GM18505 (cell line): Measurements from ENCODE around the gene NTN3.

Source experiments
- ATAC-seq: cut with Tn5 transposase; IDR thresholded peaks from one replicate; pipeline ENCODE4 v1.9.1; 2021; ENCODE audit not compliant: unreplicated experiment
- POLR2A ChIP-seq: IDR thresholded peaks from 4 replicates; pipeline ENCODE4 v1.6.1; 2011; ENCODE audit warnings: borderline replicate concordance; ENCODE audit not compliant: insufficient read depth, insufficient read length; ENCODE audit errors: extremely low read depth

The NTN3 gene

DNA sequence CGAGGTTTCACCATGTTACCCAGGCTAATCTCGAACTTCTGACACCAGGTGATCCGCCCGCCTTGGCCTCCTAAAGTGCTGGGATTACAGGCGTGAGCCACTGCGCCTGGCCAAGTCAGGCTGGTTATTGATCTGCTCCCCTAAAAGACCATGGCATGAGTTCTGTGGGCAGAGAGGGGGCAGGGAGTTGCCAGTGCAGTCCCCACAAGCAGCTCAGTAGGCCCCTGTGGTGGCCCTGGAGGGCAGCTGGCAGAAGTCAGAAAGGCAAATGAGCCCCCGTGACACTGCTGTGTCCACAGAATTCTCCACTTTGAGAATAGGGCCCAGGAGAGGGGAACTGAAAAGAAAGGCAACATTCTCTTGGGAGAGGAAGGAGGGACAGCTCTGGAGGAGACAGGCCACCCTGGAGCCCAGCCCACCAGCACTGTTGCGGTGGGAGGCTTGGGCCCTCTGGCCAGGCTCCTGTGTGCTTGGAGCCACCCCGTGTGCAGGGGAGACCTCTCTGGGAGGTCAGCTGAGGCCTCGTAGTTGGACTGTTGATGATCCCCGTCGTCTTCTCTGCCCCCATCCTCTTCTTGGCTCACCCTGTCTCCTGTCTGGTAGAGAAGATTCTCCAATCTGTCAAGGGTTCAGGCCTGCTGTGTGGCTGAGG, 47.0 kb downstream of the NTN3 start:
- no peak for ATAC-seq
- no peak for TF ChIP-seq POLR2A

- no peak for ATAC-seq
- no peak for TF ChIP-seq POLR2A
Measured at GRCh38 chr16:2518823-2519710, 48.0 kb downstream of the NTN3 start.

- no peak for ATAC-seq
- no peak for TF ChIP-seq POLR2A
Measured at GRCh38 chr16:2519711-2520080, 48.6 kb downstream of the NTN3 start.

DNA sequence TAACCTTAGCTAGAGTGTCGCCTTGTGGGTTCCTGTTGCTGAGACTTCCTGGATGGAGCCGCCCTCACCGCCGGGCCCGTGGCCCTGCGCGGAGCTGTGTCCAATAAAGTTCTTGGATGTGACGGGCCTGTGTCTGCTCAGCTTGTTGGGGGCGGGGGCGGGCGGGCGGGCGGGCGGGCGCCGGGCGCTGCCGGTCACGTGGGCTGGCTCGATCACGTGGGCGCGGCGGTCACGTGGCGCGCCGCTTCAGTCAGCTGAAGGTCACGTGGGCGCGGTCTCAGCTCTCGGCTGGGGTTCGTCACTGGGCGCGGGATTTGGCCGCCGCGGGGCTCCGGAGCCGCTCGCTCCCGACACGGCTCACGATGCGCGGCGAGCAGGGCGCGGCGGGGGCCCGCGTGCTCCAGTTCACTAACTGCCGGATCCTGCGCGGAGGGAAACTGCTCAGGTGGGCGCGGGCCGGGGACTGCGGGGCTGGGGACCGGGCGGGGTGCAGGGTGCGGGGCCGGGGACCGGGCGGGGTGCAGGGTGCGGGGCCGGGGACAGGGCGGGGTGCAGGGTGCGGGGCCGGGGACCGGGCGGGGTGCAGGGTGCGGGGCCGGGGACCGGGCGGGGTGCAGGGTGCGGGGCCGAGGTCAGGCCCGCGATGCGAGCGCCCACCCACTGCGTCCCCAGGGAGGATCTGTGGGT, 49.1 kb downstream of the NTN3 start, which contains the start of gene AMDHD2:
TSS of gene AMDHD2 (plus strand) at position 275 of the 687 bp plus-strand sequence. CDS start at position 363, 88 bp downstream.
- ATAC-seq = peak; percentile 45
- TF ChIP-seq POLR2A = peak; percentile 65

- TF ChIP-seq POLR2A = no peak
- peak; percentile 22 for ATAC-seq
Measured at GRCh38 chr16:2520784-2521531, 49.9 kb downstream of the NTN3 start.
